NCI-H128 (cell line): ENCODE data around the gene KRTAP19-5.
"Not testable (repeated sequence)": the region's sequence is repeated elsewhere in the genome, so short reads cannot be mapped to it uniquely, and the experiment has no call there.

Experiments used
- DNase-seq: peaks from one replicate; lab custom pipeline; 2025; ENCODE audit not compliant: unreplicated experiment; lab: John Stamatoyannopoulos, UW

Gene KRTAP19-5

DNA sequence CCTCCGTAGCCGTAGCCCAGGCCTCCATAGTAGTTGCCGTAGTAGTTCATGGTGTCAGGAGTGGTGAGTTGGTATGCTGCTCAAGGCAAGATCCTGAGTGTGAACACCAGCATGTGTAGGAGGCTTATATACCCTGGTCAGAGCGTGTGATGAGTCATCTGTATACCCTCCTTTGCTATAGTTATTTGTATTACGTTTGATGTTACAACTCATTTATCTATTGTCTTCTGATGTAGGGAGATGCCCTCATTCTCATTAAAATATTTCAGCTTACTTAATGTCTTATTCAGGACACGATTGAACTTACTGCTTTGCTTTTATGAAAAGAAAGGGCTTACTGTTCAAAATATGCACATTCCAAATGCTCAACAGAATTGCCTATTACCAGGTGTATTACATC, at the start of gene KRTAP19-5:
KRTAP19-5 (minus strand) TSS at position 101 of the 400 bp plus-strand sequence; CDS start at position 50, 51 bp downstream.
- no peak for DNase-seq

DNA sequence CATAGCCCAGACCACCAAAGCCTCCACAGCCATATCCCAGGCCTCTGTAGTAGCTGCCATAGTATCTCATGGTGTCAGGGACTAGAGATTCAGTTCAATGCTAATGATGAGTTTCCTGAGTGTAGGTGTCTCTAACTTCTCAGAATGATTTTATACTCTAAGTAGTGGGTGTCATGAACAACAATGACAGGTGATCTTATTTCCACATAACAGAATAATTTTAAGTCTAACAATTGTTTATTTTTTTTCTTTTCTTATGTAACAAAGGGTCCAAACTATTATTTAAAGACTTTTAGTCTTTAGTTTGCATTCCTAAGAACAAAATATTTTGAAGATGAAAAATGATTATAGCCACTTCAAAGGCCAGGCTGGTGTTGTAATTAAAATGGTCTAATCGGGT, 39.8 kb upstream of the KRTAP19-5 start, which contains the start of gene KRTAP19-6:
KRTAP19-6 (minus strand) TSS at position 101 of the 400 bp plus-strand sequence; CDS start at position 70, 31 bp downstream.
- no peak for DNase-seq

DNA sequence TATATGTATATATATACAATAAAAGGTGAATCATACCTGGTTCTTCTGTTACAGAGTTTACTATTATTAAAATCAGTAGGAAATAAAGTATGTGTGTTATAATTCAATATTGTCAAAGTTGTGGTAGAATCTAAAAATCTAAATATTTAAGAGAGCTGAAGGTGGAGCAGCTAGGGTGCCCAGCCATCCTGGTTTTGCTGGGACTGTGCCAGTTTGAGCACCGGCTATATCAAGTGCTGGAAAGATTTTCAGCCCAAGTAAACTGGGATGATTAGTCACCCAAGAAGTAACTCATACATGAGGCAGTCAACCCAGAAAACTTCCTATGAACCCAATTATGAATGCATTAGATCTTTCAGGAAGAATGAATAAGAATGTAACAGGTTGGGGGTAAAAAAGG, 16.9 kb upstream of the KRTAP19-5 start:
- no peak for DNase-seq

DNA sequence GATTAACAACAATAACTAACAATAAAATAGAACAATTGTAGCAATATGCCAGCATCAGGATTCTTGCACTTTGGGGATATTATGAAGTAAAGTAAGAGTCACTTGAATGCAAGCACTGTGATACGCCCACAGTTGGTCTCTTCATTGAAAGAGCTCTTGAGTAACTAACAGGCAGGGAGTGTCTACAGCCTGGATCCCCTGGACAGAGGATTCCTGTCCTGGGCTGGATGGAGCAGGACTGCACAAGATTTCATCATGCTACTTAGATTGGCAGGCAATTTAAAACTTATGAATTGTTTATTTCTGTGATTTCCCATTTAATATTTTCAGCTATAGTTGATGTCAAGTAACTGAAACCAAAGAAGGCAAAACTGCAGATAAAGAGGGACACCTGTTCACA, 13.7 kb upstream of the KRTAP19-5 start:
- DNase-seq = no peak

DNA sequence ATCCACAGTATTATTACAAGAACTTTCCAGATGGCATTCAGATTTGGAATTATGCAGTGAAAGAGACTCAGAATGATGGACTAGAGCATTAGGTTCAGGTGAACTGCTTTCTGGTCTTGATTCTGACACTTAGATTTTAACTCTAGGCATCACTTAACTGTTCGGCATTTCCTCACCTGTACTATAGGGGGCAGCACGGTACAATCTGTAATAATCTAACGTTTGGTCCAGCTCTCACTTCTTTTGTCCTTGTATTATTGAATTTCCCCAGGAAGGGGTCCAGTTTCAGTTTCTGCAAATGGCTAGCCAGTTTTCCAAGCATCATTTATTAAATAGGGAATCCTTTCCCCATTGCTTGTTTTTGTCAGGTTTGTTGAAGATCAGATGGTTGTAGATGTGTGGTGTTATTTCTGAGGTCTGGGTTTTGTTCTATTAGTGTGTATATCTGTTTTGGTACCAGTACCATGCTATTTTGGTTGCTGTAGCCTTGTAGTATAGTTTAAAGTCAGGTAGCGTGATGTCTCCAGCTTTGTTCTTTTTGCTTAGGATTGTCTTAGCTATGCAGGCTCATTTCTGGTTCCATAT, 3.8 kb upstream of the KRTAP19-5 start:
- DNase-seq = not testable (repeated sequence)

DNA sequence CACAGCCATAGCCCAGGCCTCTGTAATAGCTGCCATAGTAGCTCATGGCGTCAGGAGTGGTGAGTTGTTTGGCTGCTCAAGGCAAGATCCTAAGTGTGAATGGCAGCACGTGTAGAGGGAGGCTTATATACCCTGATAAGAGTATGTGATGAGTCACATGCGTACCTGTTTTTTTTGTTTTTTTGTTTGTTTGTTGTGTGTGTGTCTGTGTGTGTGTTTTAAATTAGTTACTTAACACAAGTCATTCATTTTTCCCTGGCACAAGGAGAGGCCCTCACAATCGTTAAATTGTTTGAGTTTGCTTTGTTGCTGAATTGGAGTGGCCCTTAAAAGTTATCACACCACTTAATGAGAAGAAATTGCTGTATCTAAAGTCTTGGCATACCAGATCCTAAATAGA, 4.9 kb downstream of the KRTAP19-5 start, which contains the start of gene KRTAP19-4:
KRTAP19-4 (minus strand) TSS at position 101 of the 400 bp plus-strand sequence; CDS start at position 46, 55 bp downstream.
- no peak for DNase-seq

DNA sequence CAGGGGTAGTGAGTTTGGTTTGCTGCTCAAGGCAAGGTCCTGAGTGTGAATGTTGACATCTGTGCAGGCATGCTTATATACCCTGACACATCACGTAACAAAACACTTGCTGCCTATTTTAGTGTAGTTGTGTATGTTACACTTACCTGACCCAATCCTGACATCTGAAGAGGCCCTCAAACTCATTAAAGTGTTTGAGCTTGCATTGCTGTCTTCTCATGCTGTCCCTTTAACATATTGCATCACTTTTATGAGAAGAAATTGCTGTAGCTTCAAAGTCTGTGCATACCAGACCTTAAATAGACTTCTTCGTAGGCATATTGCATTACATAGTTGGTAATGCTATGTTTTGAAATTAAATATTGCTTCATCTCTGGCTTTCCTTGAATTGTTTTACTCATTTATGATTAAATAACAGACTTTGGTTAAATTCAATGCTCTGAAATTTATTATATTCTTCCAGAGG, 9.9 kb downstream of the KRTAP19-5 start, which contains the start of gene KRTAP19-3:
KRTAP19-3 (minus strand) TSS at position 51 of the 466 bp plus-strand sequence. CDS start 56 bp downstream, outside the sequence.
- DNase-seq = no peak

DNA sequence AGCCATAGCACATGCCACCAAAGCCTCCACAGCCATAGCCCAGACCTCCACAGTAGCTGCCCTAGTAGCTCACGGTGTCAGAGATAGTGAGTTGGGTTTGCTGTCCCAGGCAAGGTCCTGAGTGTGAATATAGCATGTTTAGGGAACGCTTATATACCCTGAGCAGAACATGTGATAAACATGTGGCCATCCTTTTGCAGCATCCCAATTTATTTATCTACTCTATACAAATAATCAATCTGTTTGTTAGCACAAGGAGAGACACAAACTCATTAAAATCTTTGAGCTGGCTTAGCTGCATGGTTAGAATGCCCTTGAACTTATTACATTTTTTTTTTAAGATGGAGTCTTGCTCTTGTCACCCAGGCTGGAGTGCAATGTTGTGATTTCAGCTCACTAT, 14.6 kb downstream of the KRTAP19-5 start, which contains the start of gene KRTAP19-2:
KRTAP19-2 (minus strand) TSS at position 101 of the 400 bp plus-strand sequence; CDS start at position 13, 88 bp downstream.
- no peak for DNase-seq

DNA sequence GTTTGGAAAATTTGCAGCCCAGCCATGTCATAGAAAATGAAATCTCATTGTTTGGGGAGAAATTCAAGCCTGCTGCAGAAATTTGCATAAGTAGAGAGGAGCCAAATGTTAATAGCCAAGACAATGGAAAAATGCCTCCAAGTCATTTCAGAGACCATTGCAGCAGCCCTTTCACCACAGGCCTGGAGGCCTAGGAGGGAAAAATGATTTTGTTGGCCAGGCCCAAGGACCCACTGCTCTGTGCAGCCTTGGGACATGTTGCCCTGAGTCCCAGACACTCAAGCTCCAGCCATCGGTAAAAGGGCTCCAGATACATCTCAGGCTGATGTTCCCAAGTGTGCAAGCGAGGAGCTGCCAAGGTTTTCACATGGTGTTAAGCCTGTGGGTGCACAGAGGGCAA, 15.8 kb downstream of the KRTAP19-5 start:
- DNase-seq = no peak

DNA sequence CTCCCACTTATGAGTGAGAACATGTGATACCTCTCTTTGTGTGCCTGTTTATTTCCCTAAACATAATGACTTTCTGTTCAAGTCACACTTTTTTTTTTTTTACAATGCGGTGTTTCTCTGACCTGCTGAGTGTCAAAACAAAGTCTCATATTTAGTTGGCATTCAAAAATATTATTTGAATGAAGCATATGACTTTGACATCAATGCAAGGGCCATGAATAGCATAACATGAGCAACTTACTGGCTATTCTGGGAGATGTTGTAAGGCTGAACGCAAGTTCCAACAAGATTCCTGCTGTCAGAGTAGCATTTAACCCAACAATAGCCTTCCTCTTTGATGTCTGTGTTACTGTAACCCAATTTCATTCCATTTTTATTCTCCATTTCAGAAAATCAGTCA, 19.8 kb downstream of the KRTAP19-5 start:
- no peak for DNase-seq

DNA sequence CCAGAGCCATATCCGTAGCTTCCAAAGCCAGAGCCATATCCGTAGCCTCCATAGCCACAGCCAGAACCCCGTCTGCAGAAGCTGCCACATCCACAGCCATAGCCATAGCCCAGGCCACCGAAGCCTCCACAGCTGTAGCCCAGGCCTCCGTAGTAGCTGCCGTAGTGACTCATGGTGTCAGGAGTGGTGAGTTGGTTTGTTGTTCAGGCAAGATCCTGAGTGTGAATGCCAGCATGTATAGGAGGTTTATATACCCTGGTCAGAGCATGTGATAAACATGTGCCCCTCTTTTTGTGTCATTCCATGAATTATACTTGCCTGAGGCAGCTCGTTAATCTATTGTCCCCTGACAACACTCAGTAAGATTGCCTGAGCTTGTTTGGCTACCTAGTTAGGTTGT, 21.8 kb downstream of the KRTAP19-5 start, which contains the start of gene KRTAP19-1:
KRTAP19-1 (minus strand) TSS at position 223 of the 400 bp plus-strand sequence; CDS start at position 173, 50 bp downstream.
- DNase-seq = no peak

DNA sequence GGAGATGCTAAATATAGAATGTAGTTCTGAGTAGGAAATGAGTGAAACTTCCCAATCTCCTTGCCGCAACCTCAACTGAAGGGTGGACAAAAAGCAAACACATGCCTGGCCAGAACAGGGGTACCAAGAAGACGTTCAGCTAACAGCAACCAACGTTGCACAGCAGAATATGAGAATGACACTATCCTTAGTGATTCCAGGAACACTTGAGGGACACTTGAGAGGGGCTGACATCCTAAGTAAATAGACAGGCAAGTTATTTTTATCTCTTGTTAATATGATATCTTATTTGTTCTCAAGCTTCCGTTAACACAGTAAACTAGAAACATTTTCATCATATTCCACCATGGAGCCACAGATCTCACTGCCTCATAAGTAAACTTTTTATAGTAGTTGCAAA, 22.7 kb downstream of the KRTAP19-5 start:
- no peak for DNase-seq

DNA sequence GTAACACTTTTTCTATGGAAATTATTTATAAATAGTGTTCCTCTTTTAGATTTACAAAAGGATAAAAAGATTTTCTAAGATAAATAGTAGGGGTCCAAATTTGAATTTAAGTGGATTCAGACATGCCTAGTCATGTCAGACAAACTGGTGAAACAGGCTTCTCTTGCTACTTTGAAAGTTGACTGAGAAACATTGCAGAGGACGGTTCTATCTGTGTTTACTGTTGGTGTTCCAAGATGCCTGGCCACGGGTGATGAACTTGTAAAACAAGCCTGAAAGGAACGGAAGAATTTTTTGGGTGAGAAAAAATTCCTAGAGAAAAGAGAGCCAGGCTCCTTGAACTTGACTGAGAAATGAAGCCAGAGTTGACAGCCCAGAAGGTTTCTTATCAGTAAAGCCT, 23.9 kb downstream of the KRTAP19-5 start:
- no peak for DNase-seq

DNA sequence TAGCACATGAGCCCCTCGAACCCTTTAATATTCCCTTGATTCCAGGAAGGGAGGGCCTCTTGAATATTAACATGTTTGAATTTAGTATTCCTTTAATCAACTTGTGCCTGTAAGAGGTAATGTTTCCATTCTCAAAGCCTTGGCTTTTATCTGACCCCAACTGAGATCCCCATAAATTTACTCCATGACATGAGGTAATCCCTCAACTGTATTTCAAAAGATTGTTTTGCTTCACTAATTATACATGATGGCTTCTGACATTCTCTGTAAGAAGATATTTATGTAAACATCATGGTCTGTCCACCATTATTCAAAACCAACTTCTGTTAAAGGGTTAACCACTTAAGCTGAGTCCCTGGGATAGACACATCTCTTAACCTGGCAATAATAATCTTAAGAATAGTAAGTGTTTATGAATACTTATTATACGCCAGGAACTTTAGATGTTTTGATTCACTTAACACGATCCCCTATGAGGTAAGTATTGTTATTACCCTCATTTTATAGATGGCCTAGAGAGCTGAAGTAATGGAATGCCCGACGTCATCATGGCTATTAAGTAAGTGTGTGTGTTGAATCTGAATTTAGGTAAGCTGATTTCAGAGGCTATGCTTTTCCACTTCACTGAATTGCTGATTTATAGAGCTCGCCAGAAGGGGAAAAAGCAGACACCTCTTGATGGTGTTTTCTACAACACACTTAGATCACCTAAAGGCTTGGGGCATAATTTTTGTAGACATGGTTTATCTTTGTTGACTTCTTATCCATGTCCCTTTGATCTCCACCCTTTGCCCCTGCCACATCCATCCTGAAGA, 32.8 kb downstream of the KRTAP19-5 start:
- DNase-seq = no peak

DNA sequence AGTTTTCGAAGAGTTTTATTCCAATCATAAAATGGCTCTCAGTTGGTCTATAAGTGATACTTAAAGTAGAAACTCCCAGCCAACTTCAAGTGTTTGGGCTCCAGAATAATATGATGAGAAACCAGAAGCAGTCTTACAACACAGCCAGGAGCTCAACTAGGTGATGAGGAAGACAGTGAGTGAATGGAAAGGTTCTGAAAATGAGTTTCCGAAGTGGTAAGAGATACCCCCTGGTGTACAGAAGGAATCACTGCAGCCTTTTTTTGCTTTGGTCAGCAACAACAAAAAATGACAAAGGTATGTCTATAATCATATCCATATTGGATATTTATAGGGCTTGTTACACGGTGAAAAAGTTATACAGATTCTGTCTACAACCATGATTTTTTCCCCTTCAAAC, 38.2 kb downstream of the KRTAP19-5 start:
- DNase-seq = no peak
